Fibroblast of the conjunctiva (primary cell): ENCODE data around the gene CDC16.
"Not testable (repeated sequence)": the region's sequence is repeated elsewhere in the genome, so short reads cannot be mapped to it uniquely, and the experiment has no call there.

Experiments
- DNase-seq: peaks from one replicate; pipeline ENCODE4 v3.0.0-alpha.2; 2010; ENCODE audit warnings: low read depth

CDC16 gene, protein sequence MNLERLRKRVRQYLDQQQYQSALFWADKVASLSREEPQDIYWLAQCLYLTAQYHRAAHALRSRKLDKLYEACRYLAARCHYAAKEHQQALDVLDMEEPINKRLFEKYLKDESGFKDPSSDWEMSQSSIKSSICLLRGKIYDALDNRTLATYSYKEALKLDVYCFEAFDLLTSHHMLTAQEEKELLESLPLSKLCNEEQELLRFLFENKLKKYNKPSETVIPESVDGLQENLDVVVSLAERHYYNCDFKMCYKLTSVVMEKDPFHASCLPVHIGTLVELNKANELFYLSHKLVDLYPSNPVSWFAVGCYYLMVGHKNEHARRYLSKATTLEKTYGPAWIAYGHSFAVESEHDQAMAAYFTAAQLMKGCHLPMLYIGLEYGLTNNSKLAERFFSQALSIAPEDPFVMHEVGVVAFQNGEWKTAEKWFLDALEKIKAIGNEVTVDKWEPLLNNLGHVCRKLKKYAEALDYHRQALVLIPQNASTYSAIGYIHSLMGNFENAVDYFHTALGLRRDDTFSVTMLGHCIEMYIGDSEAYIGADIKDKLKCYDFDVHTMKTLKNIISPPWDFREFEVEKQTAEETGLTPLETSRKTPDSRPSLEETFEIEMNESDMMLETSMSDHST

DNA sequence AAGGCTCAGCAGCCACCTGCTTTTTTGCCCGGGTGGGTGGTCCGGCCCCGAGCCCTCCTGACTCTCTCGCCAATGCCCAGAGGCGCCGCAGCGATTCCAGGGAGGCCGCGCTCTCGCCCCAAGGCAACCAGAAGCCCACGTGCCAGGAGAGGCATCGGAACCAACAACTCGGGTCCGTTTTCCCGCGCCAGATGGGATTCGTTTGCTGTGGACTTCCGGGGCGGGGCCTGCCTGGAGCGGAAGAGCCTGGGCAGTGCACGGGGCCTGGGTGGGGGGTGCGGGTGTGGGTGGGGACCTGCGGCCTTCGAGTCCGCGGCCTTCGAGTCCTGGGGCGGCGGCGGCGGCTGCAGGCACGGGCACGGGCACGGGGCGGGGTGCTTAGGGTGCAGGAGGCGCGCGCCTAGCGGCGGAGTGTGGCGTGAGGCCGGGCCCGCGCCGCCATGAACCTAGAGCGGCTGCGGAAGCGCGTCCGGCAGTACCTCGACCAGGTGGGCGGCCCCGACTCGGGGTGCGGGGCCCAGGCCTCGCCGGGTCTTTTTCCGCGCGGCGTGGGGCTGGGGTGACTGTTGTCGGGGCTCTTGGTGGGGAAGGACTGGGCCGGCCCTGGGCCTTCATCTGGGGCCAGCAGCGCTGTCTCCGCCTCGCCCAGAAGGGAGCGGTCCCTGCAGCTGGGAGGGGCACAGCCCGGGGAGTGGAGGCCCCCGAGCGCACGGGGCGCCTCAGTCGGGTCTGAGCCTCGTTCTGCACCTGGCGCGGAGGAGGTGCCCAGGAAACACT is at the start of gene CDC16:
TSS of gene CDC16 (plus strand) at position 253 of the 777 bp plus-strand sequence. CDS start at position 441, 188 bp downstream.
- peak; percentile 82 for DNase-seq

DNA sequence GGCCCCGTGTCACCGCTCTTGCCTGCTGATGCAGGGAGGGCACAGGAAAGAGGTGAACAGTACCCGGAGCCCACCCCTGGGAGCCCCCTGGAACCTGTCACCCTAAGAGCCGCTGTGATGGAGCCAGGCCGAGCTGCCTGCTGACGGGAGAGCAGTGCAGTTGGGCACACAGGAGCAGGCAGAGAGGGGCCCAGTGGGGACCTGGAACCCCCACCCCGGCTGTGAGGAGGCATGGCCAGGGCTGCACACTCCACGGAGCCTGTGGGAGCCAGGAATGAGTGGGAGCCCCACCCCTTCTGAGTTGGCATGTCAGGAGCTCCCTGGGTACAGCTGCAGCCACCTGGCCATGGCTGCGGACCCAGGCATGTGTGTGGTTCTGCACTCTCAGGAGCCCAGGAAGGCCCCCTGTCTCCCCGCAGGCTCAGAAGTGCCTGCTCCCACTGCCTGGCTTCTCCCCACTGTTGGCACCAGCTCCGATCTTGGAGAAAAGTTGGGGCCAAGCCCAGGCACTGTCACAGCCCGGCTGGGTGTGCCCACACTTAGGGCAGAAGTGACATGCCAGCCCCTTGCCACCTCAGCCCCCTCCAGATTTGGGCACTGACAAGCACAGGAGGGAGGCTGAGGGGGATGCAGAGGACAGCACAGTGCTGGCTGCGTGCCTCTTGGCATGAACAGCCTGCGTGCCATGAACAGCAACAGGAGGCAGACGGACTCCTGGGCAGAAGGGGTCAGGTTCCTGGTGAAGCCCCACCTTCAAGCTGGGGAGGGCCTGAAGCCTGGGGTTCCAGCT is 49.3 kb upstream of the CDC16 start:
- DNase-seq, result no peak

DNA sequence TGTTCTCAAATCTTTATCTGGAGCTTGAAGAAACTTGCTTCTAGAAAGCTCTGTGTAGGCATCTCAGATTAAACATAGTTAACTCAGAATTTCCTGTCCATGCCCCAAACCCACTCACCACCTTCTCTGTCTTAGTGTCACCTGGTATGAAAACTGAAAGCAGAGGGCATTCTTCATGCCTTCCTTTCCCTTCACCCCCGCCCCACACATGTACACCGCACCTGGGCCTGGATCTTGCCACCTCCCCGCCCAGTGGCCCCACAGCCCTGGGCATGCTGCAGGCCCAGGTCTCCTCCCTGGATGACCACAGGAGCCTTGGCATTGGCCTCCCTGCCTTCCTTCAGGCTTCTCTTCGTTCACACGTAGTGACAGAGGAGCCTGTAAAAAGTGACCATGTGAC is 39.8 kb upstream of the CDC16 start:
- DNase-seq, result no peak

DNA sequence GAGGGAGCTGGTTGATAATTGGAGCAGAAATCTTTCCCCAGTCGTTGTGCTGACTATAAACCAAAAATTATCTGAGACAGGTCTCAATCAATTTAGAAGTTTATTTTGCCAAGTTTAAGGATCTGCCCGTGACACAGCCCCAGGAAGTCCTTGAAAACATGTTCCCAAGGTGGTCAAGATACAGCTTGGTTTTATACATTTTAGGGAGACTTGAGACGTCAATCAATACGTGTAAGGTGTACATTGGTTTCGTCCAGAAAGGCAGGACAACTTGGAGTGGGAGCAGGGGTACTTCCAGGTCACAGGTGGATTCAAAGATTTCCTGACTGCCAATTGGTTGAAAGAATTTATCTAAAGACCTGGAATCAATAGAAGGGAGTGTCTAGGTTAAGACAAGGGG is 38.1 kb upstream of the CDC16 start:
- DNase-seq, result no peak

DNA sequence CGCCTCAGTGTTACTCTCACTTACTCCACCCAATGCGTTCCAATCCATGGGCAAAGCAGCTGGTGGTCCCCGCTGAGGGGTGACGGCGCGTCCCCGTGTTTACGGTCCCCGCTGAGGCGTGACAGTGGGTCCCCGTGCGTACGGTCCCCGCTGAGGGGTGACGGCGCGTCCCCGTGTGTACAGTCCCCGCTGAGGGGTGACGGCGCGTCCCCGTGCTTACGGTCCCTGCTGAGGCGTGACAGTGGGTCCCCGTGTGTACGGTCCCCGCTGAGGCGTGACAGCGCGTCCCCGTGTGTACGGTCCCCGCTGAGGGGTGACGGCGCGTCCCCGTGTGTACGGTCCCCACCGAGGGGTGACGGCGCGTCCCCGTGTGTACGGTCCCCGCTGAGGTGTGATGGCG is 36.1 kb upstream of the CDC16 start:
- no peak for DNase-seq

DNA sequence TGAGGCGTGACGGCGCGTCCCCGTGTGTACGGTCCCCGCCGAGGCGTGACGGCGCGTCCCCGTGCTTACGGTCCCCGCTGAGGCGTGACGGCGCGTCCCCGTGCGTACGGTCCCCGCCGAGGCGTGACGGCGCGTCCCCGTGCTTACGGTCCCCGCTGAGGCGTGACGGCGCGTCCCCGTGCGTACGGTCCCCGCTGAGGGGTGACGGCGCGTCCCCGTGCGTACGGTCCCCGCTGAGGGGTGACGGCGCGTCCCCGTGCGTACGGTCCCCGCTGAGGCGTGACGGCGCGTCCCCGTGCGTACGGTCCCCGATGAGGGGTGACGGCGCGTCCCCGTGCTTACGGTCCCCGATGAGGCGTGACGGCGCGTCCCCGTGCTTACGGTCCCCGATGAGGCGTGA is 35.2 kb upstream of the CDC16 start:
- not testable (repeated sequence) for DNase-seq

DNA sequence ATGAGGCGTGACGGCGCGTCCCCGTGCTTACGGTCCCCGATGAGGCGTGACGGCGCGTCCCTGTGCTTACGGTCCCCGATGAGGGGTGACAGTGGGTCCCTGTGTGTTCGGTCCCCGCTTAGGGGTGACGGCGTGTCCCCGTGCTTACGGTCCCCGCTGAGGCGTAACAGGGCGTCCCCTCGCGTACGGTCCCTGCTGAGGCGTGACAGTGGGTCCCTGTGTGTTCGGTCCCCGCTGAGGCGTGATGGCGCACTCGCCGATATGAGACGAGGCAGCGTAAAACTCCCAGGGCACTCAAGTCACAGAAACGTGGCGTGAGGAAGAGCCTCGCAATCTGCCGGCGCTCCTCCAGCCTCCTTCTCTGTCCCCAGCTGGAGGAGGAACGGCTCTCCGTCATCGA is 34.7 kb upstream of the CDC16 start:
- no peak for DNase-seq

DNA sequence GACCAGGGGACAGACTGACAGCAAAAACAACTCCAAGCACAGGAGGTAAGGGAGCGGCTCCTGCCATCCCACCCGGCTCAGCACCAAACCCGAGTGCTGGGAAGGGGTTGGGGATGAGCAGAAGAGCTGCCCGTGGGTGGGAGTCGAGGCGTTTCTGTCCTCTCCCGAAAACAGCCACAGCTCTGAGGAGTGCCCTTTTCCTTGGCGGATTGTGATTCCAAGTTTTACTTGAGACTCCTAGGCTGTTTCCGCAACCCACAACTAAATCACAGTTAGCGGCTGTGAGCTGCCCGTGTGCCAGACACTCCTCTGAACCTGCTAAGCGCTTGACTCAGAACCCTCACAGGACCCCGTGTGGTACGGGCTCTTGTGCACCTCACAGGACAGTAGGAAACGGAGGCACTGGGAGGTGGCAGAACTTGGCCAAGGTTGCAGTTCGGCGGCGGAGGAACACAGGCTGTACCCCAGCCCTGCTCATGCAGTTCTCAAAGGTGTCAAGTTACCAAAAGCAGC is 34.2 kb upstream of the CDC16 start:
- DNase-seq, result no peak

DNA sequence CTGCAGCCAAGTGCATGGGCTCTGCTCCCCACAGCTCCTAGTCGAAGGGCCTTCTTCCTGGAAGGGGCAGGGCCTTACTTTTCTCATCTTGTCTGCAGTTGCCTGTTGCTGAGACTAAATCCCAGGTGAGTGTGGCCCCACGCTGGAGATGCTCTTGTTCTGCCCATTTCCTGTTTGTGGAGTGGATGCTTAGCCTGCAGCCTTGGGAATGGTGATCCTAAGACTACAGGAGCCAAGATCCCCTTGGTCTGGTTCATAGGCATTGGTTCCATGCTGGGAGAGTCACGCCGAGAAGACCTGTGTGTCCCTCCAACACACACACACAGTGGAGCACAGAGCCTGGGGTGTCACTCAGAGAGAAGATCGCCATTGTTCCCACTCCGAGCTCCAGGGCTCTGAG is 32.1 kb upstream of the CDC16 start:
- DNase-seq, result no peak

DNA sequence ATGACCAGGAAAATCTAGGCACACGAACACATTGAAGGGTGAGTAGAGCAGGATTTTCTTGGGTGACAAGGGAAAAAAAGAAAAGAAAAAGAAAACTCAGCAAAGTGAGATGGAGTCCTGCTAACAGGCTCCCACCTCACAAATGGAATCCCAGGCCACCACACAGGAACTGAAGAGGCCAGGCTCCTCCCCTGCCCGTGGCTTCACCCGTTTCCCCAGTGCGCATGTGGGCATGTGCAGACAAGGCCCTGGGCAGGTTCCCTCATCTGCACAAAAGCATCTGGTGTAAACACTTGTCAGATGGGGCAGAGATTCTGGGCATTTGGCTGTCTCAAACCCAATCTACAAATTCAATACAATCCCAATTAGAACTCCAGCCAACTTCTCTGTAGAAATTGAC is 31.2 kb upstream of the CDC16 start:
- no peak for DNase-seq

DNA sequence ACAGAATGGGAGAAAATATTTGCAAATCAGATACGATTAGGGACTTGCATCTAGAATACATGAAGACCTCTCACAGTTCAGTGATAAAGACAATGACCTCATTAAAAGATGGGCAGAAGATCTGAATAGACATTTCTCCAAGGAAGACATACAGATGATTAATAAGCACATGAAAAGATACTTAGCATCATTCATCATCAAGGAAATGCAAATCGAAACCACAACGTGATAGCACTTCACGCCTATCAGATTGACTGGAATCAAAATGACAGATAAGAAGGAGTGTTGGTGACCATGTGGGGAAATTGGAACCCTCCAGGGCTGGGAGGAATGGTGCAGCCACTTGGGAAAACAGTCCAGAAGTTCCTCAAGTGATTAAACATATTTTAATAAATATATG is 29.8 kb upstream of the CDC16 start:
- no peak for DNase-seq

DNA sequence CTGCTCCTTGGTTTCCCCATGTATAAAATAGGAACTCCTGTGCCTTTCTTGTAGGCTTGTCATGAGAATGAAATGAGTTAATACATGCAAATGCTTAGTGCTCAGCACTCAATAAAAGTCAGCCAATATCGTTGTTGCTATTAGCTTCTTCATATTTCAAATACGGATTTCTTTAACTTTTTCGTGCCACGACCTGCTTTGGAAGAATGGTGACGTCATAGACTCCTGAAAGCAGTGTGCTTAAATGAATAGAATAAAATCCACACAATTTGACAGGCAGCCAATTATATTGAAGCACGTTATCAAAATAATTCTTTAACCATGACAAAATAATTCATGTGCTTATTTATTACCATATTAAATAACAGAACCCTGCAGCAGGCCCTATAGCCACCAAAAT is 26.6 kb upstream of the CDC16 start:
- DNase-seq, result no peak

DNA sequence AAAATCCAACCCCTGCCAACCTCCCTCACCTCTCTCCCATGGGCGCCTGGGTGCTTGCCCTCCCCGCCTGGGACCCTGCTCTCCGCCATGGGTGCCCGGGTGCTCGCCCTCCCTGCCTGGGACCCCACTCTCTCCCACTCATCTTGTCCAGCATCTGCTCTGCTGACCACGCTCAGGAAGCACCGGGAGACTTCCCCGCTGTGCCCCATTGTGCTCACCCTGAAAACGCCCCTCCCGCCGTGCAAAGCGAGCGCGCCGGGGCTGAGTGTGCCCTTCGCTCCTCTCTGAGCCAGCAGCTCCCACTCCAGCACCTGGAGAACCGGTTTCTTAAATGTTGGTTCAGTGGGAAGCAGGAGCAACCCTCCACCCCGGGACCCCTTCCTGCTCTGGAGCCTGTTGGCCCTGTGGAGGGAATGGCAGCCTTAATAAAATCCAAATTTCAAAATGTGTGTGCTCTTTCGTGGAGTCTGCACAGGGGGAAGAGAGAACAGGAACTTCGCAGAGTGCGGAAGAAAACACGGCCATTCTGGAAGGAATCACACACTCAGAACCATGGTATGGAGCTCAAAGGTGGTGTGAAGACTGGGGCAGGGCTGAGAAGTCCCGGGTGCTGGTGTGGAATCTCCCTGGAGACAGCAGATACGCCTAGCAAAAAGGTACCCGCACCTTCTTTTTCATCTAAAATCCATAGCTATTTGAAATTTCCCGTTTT is 23.1 kb upstream of the CDC16 start:
- DNase-seq, result no peak

DNA sequence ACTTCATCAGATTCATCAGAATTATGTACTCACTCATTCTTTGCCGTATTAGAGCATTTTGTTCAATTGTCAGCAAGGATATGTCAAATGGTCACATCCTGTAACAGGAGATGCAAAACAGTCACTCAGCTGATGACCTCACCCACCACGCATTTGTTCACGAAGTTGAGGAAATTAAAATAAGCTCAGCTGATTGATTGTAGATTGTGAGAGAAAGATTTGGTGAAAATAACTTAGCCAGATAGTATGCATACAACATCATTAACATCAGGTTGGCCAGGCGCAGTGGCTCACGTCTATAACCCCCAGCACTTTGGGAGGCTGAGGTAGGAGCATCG is 22.6 kb upstream of the CDC16 start:
- no peak for DNase-seq

DNA sequence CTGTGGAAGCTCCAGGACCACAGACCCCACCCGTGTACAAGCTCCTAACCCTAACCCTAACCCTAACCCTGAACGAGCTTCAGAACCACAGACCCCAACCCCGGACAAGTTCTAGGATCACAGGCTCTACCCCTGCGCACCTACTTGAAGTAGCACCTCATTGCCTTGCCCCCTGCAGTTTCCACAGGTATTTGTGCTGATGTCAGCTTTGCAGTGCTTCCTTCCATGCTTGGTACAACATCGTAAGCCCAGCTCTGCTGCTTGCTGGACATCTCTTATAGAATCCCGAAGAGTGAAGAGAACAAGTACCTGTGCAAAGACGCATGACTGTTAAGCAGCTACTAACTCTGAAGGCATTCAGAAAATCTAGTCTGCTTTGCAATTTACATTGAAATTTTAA is 20.7 kb upstream of the CDC16 start:
- no peak for DNase-seq

DNA sequence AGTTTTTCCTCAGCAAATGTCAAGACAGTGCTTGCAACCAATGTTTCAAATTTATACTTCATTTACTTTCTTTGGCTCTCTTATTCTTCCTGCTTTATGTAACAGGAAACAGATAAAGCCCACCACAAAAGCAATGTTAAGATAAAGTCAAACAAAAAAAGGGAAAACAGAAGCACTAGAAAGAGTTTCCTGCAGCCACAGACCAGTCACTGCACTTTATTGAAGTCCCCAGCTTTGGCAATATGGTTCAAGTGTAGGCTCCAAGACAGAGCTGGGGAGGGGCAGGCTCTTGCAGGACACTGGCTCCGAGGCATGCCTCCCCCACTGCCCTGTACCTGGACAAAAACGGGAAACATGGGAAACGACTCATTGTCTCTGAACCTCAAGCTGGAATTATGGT is 15.3 kb upstream of the CDC16 start:
- no peak for DNase-seq

DNA sequence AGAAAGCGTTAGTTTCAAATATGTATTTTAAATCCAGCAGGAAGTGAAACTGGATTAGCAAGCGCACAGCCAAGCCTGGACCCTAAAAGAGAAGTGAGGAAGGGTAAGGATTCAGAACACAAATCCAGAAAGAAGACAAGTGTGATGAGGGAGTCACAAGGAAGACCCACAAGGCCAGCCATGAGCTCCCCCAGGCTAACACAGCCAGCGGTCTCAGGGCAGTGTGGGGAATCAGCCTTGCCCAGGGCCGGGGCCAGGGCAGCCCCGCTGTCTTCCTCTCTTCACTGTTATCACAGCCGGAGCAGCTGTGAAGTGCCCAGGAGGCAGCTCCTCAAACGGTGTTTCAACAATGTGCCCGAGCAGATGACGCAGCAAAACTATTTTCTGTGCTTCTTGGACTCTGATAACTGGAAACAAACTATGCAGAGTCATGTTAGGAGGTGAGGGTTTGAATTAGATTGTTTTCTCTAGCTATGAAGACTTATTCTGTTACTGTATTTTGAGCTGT is 12.2 kb upstream of the CDC16 start:
- DNase-seq, result no peak

DNA sequence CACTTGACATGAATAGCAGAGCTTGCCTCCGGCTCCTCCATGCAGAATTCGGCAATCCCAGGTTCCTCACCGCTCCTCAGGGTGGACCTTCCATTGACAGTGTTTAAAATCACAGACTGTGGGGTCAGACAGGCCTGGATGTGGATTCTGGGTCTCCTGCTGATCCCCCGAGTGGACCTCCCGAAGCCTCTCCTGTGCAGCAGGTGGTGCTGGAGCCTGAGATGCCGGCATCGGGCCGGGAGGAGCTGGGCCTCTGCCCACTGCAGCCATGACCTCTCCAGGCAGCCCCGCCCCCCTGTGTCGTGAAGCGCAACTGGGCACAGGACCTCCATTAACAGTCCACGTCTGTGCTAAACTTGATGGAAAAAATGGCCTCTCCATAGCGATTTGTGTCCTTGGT is 10.5 kb upstream of the CDC16 start:
- no peak for DNase-seq

DNA sequence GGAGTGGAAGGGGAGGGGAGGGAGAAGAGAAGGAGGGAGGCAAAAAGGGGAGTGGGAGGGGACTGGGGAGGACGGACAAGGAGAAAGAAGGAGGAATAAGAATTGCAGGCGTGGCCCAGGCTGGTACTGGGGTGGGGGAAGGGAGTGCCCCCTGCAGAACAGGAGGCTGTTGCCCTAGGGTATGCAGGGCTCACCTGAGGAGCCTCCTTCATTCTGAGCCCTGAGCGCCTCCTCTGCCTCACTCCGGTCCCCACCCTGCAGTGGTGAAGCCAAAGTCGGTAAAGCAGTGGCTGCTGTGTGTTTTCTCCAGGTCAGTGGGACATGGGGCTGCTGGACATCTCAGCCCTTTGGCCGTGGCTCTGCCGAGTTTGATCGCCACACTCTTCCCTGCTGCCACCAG is 9.1 kb upstream of the CDC16 start:
- DNase-seq, result no peak

DNA sequence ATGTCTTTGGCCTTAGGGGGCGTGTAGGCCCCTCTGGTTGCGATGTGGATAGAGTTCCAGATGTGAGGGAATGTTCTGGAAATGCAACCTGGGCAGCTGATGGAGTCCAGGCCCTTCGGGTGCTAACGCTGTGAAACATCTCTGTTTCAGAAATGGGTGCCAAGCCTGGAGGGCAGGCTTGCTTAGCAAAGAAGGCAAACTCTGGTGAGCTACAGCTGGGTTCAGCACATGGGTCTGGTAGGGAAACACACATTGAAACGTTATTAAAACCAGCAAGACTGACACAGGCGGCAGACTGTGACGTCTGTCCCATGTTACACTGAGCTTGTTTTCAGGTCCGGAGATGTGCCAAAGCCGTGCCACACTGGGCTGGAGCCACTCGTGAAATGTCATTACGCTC is 8.6 kb upstream of the CDC16 start:
- no peak for DNase-seq

DNA sequence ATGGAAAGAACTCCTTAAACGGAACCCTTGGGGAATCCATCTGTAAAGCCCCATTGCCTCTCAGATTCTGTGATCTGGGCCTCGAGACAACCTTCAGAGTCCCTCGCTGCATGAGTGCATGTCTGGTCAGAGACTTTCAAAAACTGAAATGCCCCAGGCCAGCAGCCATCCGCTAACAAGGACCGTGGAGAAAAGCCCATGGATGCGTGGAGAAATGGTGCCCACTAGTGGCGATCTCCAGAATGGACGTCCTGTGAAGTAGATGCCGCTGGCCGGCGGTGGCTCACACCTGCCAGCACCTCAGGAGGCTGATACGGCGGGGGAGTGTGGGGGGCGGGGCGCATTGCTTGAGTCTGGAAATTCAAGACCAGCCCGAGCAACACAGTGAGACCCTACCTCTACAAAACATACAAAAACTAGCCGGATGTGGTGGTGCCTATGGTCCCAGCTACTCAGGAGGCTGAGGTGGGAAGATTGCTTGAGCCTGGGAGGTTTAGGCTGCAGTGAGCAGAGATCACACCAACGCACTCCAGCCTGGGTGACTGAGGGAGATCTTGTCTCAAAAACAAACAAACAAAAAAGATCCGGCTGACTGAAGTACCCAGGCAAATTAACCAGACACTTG is 7.9 kb upstream of the CDC16 start:
- peak; percentile 69 for DNase-seq
